NT2/D1 (cell line): ENCODE data around the gene NTMT2.

ENCODE experiments used
- YY1 ChIP-seq: IDR thresholded peaks from 2 replicates; pipeline ENCODE4 v1.6.1; 2011; ENCODE audit not compliant: insufficient read length, insufficient read depth
- ZNF274 ChIP-seq: IDR thresholded peaks from 2 replicates; pipeline ENCODE4 v1.6.1; 2011; ENCODE audit warnings: mild to moderate bottlenecking, low read depth, low read length

DNA sequence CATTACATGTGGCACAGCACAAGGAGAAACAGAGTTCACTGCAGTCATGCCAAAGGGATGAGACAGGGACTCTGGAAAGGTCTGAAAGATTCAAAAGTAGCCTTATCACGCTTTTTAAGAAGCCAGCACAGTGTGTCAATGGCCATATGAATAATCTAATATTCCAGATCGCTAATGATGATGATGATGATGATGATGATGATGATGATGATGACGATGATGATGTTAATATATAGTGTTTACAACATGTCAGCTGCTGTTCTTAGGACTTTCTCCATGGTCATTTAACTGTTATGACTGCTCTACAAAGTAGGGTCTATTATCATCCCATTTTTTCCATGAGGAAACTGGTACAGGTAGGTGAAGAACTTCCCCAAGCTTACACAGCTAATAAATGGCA is 64.4 kb downstream of the NTMT2 start:
- TF ChIP-seq ZNF274: no peak
- TF ChIP-seq YY1: no peak
